Measurements from ENCODE around the gene GAPDH. TPM values are rescaled to one million over a fixed set of nuclear protein-coding genes. Genes with fewer than 3 reads are reported as not detected.

Gene GAPDH
- total RNA-seq, 1 donor from 2014 or later, result 736 TPM

DNA sequence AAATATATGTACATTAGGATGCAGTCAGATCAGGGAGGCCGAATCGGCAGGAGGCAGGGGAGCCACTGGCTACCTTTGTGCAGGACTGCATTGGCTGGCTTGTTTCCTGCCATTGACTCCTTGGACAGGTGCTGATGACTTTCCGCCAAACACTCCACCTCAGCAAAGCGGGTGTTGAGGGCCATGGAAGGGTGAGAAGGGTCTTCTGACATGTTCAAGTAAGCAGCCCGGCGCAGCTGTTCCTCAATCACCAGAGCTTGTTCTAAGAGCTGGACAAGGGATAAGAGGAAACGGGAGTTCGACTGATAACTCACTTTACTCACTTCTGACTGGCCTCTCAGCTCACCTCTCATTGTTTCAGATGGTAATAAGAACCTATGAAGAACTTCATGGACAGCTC lies 38.7 kb downstream of the GAPDH start:
- TF ChIP-seq, protein P1, sequence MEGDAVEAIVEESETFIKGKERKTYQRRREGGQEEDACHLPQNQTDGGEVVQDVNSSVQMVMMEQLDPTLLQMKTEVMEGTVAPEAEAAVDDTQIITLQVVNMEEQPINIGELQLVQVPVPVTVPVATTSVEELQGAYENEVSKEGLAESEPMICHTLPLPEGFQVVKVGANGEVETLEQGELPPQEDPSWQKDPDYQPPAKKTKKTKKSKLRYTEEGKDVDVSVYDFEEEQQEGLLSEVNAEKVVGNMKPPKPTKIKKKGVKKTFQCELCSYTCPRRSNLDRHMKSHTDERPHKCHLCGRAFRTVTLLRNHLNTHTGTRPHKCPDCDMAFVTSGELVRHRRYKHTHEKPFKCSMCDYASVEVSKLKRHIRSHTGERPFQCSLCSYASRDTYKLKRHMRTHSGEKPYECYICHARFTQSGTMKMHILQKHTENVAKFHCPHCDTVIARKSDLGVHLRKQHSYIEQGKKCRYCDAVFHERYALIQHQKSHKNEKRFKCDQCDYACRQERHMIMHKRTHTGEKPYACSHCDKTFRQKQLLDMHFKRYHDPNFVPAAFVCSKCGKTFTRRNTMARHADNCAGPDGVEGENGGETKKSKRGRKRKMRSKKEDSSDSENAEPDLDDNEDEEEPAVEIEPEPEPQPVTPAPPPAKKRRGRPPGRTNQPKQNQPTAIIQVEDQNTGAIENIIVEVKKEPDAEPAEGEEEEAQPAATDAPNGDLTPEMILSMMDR (IDR thresholded peaks at IDR 0.05), result no peak
- H3K27me3 ChIP-seq, result no peaks in the 10 kb centered on the region
- no peak overlapping the region for H3K4me3 ChIP-seq
- no peaks in the 10 kb centered on the region for H3K9me3 ChIP-seq
- no peak overlapping the region for H3K27ac ChIP-seq
- DNase-seq (no peak), ATAC-seq (no peak)
- peaks cover 89% of the 10 kb centered on the region for H3K36me3 ChIP-seq
- H3K4me1 ChIP-seq, result peaks cover 6% of the 10 kb centered on the region
- intact Hi-C loops (cut with DNase I), result no loop called here

DNA sequence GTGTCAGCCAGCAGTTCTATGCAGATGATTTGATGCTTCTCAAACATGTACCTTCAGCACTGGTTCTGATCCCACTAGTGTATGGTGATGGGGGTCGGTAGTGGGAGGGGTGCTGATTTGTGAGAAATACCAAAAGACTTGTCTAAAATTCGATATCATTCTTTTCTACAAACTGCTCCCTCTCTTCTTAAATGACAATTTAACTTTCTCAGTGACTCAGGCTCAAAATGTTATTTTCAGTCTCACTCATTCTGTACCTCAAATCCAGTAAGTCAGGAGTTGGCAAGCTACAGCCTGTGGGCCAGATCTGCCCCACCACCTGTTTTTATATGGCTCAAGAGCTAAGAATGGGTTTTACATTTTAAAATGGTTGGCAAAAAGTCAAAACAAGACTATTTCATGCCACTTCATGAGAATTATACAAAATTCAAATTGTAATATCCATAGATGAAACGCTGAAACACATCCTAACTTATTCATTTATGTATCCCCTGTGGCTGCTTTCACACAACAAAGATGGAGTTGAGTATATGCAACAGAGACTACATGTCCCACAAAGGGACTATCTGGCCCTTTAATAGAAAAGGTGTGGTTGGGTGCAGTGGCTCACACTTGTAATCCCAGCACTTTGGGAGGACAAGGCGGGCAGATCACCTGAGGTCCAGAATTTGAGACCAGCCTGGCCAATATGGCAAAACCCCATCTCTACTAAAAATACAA lies 40.4 kb downstream of the GAPDH start:
- intact Hi-C loops (cut with DNase I), result no loop called here
- H3K4me1 ChIP-seq, result no peaks in the 10 kb centered on the region

DNA sequence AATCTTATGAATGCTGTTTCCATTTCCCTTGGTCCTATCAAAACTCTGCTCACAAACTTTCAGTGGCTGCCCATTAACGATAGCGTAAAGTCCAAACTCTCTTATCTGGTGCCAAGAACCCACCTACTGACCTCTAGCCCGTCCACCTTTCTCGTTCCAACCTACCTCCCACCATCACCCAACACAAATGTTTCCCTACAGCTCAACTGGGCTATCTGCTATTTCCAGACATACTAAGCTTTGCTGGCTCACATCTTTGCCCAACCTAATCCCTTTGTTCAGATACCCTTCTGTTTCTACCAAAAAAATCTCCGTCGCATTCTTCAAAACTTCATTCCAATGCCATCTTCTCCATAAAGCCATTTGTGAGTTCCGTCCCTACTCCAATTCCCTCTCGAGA lies 41.3 kb downstream of the GAPDH start:
- TF ChIP-seq, protein P1 (IDR thresholded peaks at IDR 0.05), result no peak
- intact Hi-C loops (cut with DNase I), result no loop called here
- H3K36me3 ChIP-seq, result peaks cover 100% of the 10 kb centered on the region

More for the DNA sequence above, 40.4 kb downstream of the GAPDH start:
- no peak for ATAC-seq
- H3K27me3 ChIP-seq, result no peaks in the 10 kb centered on the region
- H3K4me3 ChIP-seq, result no peak overlapping the region
- peaks cover 99% of the 10 kb centered on the region for H3K36me3 ChIP-seq
- no peaks in the 10 kb centered on the region for H3K9me3 ChIP-seq
- H3K27ac ChIP-seq, result no peak overlapping the region
- DNase-seq, result no peak
- TF ChIP-seq, protein P1 (IDR thresholded peaks at IDR 0.05), result no peak

DNA sequence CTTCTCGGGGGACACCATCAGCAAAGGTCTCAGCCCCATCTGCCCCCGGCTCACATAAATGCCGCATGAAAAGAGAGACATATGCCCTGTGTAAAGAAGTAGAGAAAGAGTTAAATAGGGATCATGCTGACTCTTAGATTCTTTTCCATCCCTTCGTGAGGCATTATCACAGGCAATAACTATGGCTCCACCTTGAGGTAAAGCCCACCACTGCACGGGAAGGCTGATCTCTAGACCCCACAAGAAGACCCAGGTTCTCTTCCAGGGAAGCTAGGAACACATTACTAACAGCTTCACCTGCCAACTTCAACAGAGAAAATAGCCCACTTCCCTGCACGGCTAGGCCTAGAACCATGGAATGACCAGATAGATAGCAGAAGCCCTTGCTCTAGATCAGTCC lies 47.9 kb downstream of the GAPDH start:
- H3K27me3 ChIP-seq, result no peaks in the 10 kb centered on the region
- no peaks in the 10 kb centered on the region for H3K4me1 ChIP-seq
- H3K9me3 ChIP-seq, result no peaks in the 10 kb centered on the region
- peaks cover 100% of the 10 kb centered on the region for H3K36me3 ChIP-seq
- TF ChIP-seq, protein P1 (IDR thresholded peaks at IDR 0.05), result no peak
- intact Hi-C loops (cut with DNase I), result no loop called here
- ATAC-seq (no peak), DNase-seq (no peak)
- no peak overlapping the region for H3K4me3 ChIP-seq
- H3K27ac ChIP-seq, result no peak overlapping the region

More for the DNA sequence above, 41.3 kb downstream of the GAPDH start:
- no peak overlapping the region for H3K27ac ChIP-seq
- H3K27me3 ChIP-seq, result no peaks in the 10 kb centered on the region
- no peaks in the 10 kb centered on the region for H3K9me3 ChIP-seq
- DNase-seq, result no peak
- H3K4me3 ChIP-seq, result no peak overlapping the region
- no peaks in the 10 kb centered on the region for H3K4me1 ChIP-seq
- no peak for ATAC-seq

DNA sequence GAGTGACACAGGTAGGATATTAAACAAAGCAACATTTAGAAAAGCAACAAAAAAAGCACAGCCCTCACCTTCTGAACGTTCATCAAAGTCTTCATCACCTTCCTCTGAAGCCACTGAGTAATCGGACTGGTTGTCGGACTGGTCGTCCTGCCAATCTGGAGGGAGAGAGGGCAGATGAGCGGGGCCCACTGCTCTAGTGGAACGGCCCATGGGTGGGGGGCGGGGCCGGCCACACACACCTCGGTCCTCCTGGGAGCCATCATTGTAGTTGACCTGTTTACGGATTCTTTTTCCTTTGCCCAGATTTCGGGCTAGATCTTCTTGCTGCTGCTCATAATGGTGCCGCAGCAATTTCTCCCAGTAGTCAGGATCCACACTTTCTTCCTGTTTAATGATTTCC lies 48.6 kb downstream of the GAPDH start:
- no peak overlapping the region for H3K4me3 ChIP-seq
- TF ChIP-seq, protein P1 (IDR thresholded peaks at IDR 0.05), result no peak
- no peaks in the 10 kb centered on the region for H3K4me1 ChIP-seq
- H3K9me3 ChIP-seq, result no peaks in the 10 kb centered on the region
- no peak for DNase-seq
- intact Hi-C loops (cut with DNase I), result no loop called here
- no peak overlapping the region for H3K27ac ChIP-seq
- no peaks in the 10 kb centered on the region for H3K27me3 ChIP-seq
- ATAC-seq, result no peak
- H3K36me3 ChIP-seq, result peaks cover 100% of the 10 kb centered on the region

Data from upper lobe of right lung (tissue), 1 donor.